Keratinocyte (primary cell): ENCODE measurements around the gene SLIT3. TPM values are rescaled to one million over a fixed set of nuclear protein-coding genes. Genes with fewer than 3 reads are reported as not detected.
"Not testable (repeated sequence)": the region's sequence is repeated elsewhere in the genome, so short reads cannot be mapped to it uniquely, and the experiment has no call there.

Experiments used
- DNase-seq: peaks from one replicate; pipeline ENCODE4 v3.0.0-alpha.2; 2011; ENCODE audit warnings: low read depth, missing footprints, low spot score
- FAIRE-seq: peaks from 2 replicates; lab custom pipeline; 2011; peaks lifted over from hg19 to GRCh38; lab: Jason Lieb, UNC
- H2AFZ ChIP-seq: 2 replicates; pipeline ENCODE4 v1.6.0; 2012; ENCODE audit warnings: low read length, control low read depth, inconsistent platforms; ENCODE audit not compliant: control insufficient read depth
- H3K27ac ChIP-seq: 2 replicates; pipeline ENCODE4 v1.5.1; 2011; ENCODE audit warnings: low read length; ENCODE audit not compliant: control insufficient read depth, insufficient read depth
- H3K27me3 ChIP-seq: 3 replicates; pipeline ENCODE4 v1.6.0; 2011; ENCODE audit warnings: low read length; ENCODE audit not compliant: control insufficient read depth, insufficient read depth; ENCODE audit errors: extremely low read depth
- H3K36me3 ChIP-seq, 2 experiments: 2 replicates in 1 of 2; 3 replicates in 1 of 2; pipeline ENCODE4 v1.5.1; 2011; ENCODE audit warnings: low read length in 2 of 2, mild to moderate bottlenecking in 1 of 2; ENCODE audit not compliant: control insufficient read depth in 2 of 2, insufficient read depth in 2 of 2; ENCODE audit errors: extremely low read depth in 1 of 2
- H3K4me1 ChIP-seq: 3 replicates; pipeline ENCODE4 v1.5.1; 2011; ENCODE audit warnings: low read length; ENCODE audit not compliant: control insufficient read depth, insufficient read depth; ENCODE audit errors: extremely low read depth
- H3K4me2 ChIP-seq: 3 replicates; pipeline ENCODE4 v1.6.0; 2011; ENCODE audit warnings: low read depth, low read length; ENCODE audit not compliant: control insufficient read depth, insufficient read depth; ENCODE audit errors: extremely low read depth
- H3K4me3 ChIP-seq, 3 experiments: fragments of 200-600 bp in 1 of 3; sonication (generic) in 1 of 3; 2 replicates in 2 of 3; 3 replicates in 1 of 3; pipeline ENCODE4 v1.5.1; 2011 to 2016; ENCODE audit warnings: low read length in 3 of 3, mild to moderate bottlenecking in 3 of 3, control low read depth in 2 of 3, inconsistent platforms in 1 of 3, low read depth in 1 of 3, mixed read lengths in 1 of 3, mixed run types in 1 of 3, moderate library complexity in 1 of 3; ENCODE audit not compliant: control insufficient read depth in 2 of 3, insufficient read depth in 2 of 3; ENCODE audit errors: extremely low read depth in 1 of 3
- H3K79me2 ChIP-seq: 2 replicates; pipeline ENCODE4 v1.6.0; 2012; ENCODE audit warnings: low read length; ENCODE audit not compliant: control insufficient read depth, insufficient read depth
- H3K9ac ChIP-seq: 3 replicates; pipeline ENCODE4 v1.6.0; 2011; ENCODE audit warnings: low read length; ENCODE audit not compliant: control insufficient read depth, insufficient read depth; ENCODE audit errors: extremely low read depth
- H3K9me1 ChIP-seq: 3 replicates; pipeline ENCODE4 v1.6.0; 2011; ENCODE audit warnings: low read length; ENCODE audit not compliant: control insufficient read depth, insufficient read depth; ENCODE audit errors: extremely low read depth
- H3K9me3 ChIP-seq: 2 replicates; pipeline ENCODE4 v1.5.1; 2012; ENCODE audit warnings: low read depth, low read length; ENCODE audit not compliant: control insufficient read depth
- H4K20me1 ChIP-seq: 3 replicates; pipeline ENCODE4 v1.6.0; 2011; ENCODE audit warnings: low read length; ENCODE audit not compliant: control insufficient read depth, insufficient read depth; ENCODE audit errors: extremely low read depth
- EZH2 ChIP-seq: IDR thresholded peaks from one replicate; pipeline ENCODE4 v1.6.1; 2012; ENCODE audit warnings: inconsistent platforms, mild to moderate bottlenecking, low read length, moderate library complexity
- dilution Hi-C: fragments of 300-500 bp; cut with MboI; formaldehyde crosslinking; loops from one replicate; pipeline ENCODE4 v1.7.0; 2020; ENCODE audit warnings: low sequenced_read_pairs; ENCODE audit not compliant: extremely low pct_ligation_motif_present
- polyA plus RNA-seq, 5 experiments: library from polyadenylated mRNA; depleted of rRNA in 3 of 5; stranded (reverse) in 3 of 5; stranded (forward) in 1 of 5; unstranded in 1 of 5; fragments of >200 nt; gene quantifications; 1 replicate in 1 of 5; 2 replicates in 3 of 5; 3 replicates in 1 of 5; pipeline versions ENCODE4 v1.2.1 to v1.2.3, GENCODE V29; 2011 to 2012; ENCODE audit warnings: missing spikeins in 2 of 5, low read depth in 1 of 5, low replicate concordance in 1 of 5
- TF ChIP-seq, protein P1 (sequence below), 3 experiments: IDR thresholded peaks in 1 of 3; conservative IDR thresholded peaks in 1 of 3; optimal IDR thresholded peaks in 1 of 3; 2 replicates in 2 of 3; 3 replicates in 1 of 3; pipeline versions ENCODE3 to v1.5.1; 2011; ENCODE audit warnings: low read length in 3 of 3, mild to moderate bottlenecking in 3 of 3, moderate library complexity in 2 of 3, control low read depth in 1 of 3, inconsistent platforms in 1 of 3; ENCODE audit not compliant: insufficient read depth in 2 of 3; ENCODE audit errors: extremely low read depth in 1 of 3

The SLIT3 gene
- polyA plus RNA-seq, 1 donor (not counting 4 experiments of a cell fraction or from before 2014, with no cell fraction given) = 2.4 TPM

DNA sequence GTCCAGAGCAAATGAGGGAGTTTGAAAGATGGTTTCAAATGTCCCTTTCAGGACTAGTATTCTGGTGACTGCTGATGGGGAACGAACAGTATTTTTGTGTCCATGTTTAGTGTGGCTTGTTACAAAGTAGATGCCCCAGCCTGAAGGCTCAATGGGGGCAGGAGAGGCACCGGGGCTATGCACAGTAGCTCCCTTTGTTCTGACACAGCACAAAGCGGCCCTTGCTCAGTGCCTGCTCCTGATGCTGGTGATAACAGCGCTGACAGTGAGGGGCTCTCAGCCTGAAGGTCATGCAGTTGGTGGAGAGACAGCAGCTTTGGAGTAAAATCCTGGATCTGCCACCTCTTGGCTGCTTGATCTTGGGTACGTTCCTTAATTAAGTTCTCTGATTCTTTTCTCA lies 188.9 kb downstream of the SLIT3 start:
- no peaks in the 10 kb centered on the region for H3K9me1 ChIP-seq
- H3K4me1 ChIP-seq = no peaks in the 10 kb centered on the region
- H2AFZ ChIP-seq = no peak overlapping the region
- H3K36me3 ChIP-seq = no peaks in the 10 kb centered on the region
- DNase-seq (no peak), FAIRE-seq (no peak)
- no peaks in the 10 kb centered on the region for H4K20me1 ChIP-seq
- TF ChIP-seq, protein P1, sequence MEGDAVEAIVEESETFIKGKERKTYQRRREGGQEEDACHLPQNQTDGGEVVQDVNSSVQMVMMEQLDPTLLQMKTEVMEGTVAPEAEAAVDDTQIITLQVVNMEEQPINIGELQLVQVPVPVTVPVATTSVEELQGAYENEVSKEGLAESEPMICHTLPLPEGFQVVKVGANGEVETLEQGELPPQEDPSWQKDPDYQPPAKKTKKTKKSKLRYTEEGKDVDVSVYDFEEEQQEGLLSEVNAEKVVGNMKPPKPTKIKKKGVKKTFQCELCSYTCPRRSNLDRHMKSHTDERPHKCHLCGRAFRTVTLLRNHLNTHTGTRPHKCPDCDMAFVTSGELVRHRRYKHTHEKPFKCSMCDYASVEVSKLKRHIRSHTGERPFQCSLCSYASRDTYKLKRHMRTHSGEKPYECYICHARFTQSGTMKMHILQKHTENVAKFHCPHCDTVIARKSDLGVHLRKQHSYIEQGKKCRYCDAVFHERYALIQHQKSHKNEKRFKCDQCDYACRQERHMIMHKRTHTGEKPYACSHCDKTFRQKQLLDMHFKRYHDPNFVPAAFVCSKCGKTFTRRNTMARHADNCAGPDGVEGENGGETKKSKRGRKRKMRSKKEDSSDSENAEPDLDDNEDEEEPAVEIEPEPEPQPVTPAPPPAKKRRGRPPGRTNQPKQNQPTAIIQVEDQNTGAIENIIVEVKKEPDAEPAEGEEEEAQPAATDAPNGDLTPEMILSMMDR (optimal IDR thresholded peaks at IDR 0.05 in 1 of 3, IDR thresholded peaks at IDR 0.05 in 1 of 3, conservative IDR thresholded peaks at IDR 0.05 in 1 of 3; ENCODE audit: extremely low read depth in 1 of 3, insufficient read depth in 2 of 3, low read length in 3 of 3) = no peak
- no peak for TF ChIP-seq EZH2
- no peak overlapping the region for H3K9ac ChIP-seq
- no peaks in the 10 kb centered on the region for H3K9me3 ChIP-seq
- H3K4me3 ChIP-seq = no peak overlapping the region
- no peaks in the 10 kb centered on the region for H3K79me2 ChIP-seq
- no peaks in the 10 kb centered on the region for H3K27me3 ChIP-seq
- no peak overlapping the region for H3K27ac ChIP-seq
- dilution Hi-C loops = no loop called here
- no peak overlapping the region for H3K4me2 ChIP-seq

DNA sequence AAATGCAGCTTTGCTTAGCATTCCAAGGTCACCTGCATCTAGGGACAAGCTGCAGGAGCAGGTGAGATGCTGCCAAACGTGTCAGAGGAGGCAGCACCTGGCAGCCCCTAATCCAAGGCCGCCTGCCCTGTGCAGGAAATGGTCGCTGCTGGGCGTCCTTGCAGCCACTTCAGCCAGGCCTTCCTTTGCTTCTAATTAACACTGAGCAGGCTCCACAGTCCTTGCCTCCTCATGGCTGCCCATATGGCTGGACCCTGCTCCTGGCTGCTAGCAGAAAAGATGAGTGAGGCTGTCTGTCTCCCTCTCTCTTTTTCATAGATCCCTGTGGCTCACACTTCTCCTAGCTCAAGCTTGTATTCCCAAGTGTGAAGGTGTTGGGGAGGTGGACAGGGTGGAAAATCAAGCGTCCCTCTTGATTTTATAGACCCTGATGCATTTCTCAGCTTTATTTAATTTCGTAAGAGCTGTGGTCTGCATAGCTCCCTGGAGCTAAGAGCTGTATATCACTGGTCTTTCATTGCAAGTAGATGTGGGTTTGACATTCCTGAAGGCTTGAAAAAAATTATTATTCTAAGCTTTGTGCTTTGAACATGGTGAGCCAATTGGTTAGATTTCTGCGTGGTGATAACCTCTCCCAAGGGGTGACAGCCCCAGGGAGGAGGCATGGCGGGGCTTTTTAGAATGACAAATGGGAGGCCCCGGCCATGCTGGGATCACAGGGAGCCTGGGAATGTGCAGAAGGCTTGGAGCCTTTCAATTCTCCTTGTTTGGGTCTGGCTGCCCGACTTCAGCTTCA lies 193.8 kb downstream of the SLIT3 start:
- FAIRE-seq = no peak
- Histone ChIP-seq H3K79me2 (no peaks in the 10 kb centered on the region), H3K27me3 (no peaks in the 10 kb centered on the region), H2AFZ (no peak overlapping the region), H3K36me3 (no peaks in the 10 kb centered on the region), H3K9ac (no peak overlapping the region), H3K4me3 (no peak overlapping the region), H3K27ac (no peak overlapping the region), H4K20me1 (no peaks in the 10 kb centered on the region), H3K9me1 (no peaks in the 10 kb centered on the region), H3K4me1 (peaks cover 2% of the 10 kb centered on the region), H3K9me3 (no peaks in the 10 kb centered on the region), H3K4me2 (no peak overlapping the region)
- TF ChIP-seq, protein P1 (optimal IDR thresholded peaks at IDR 0.05 in 1 of 3, IDR thresholded peaks at IDR 0.05 in 1 of 3, conservative IDR thresholded peaks at IDR 0.05 in 1 of 3; ENCODE audit: extremely low read depth in 1 of 3, insufficient read depth in 2 of 3, low read length in 3 of 3) = no peak
- TF ChIP-seq EZH2 = no peak
- dilution Hi-C loops = no loop called here
- no peak for DNase-seq

DNA sequence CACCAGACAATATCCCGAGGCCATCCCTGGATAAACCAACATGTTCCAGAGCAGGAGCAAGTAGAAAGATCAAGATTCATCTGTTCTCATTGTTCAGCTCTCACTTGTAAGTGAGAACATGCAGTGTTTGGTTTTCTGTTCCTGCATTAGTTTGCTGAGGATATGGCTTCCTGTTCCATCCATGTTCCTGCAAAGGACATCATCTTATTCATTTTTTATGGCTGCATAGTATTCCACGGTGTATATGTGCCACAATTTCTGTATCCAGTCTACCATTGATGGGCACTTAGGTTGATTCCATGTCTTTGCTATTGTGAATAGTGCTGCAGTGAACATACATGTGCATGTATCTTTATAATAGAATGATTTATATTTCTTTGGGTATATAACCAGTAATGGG lies 195.4 kb downstream of the SLIT3 start:
- H3K9me3 ChIP-seq, H3K9ac ChIP-seq, H3K36me3 ChIP-seq, H3K27ac ChIP-seq, H3K4me3 ChIP-seq, H3K4me2 ChIP-seq, H3K4me1 ChIP-seq, H4K20me1 ChIP-seq, H3K9me1 ChIP-seq, FAIRE-seq, H3K27me3 ChIP-seq, H2AFZ ChIP-seq, H3K79me2 ChIP-seq, dilution Hi-C loops, DNase-seq: not testable (repeated sequence)
